ENCODE measurements around the gene KLF17.

KLF17 gene

GRCh38 chr1:44118682-44119081 is at the start of gene KLF17:
Gene KLF17, plus strand, starts transcription at chr1:44118821. Its CDS starts 87 bp downstream, at chr1:44118908.
- no peak for DNase-seq
- no peak for TF ChIP-seq POLR2A (IDR thresholded peaks at IDR 0.05; ENCODE audit: low read length)
- no peak for TF ChIP-seq GATA1 (IDR thresholded peaks at IDR 0.05; ENCODE audit: low read depth, low read length)

- DNase-seq = no peak
- TF ChIP-seq GATA1 (IDR thresholded peaks at IDR 0.05; ENCODE audit: low read depth, low read length) (no peak), POLR2A (IDR thresholded peaks at IDR 0.05; ENCODE audit: low read length) (no peak)
These were observed 47.2 kb upstream of the KLF17 start for GRCh38 chr1:44071461-44071860.

GRCh38 chr1:44072204-44072603 is 46.4 kb upstream of the KLF17 start:
- DNase-seq = no peak
- TF ChIP-seq GATA1 (IDR thresholded peaks at IDR 0.05; ENCODE audit: low read depth, low read length) = no peak
- no peak for TF ChIP-seq POLR2A (IDR thresholded peaks at IDR 0.05; ENCODE audit: low read length)

- no peak for DNase-seq
- TF ChIP-seq POLR2A (IDR thresholded peaks at IDR 0.05; ENCODE audit: low read length) (no peak), GATA1 (IDR thresholded peaks at IDR 0.05; ENCODE audit: low read depth, low read length) (no peak)
These were observed 45.8 kb upstream of the KLF17 start for GRCh38 chr1:44072821-44073220.

- TF ChIP-seq GATA1 (IDR thresholded peaks at IDR 0.05; ENCODE audit: low read depth, low read length) = no peak
- TF ChIP-seq POLR2A (IDR thresholded peaks at IDR 0.05; ENCODE audit: low read length) = no peak
- no peak for DNase-seq
These were observed 45.1 kb upstream of the KLF17 start for GRCh38 chr1:44073528-44073927.

GRCh38 chr1:44074415-44074814 is 44.2 kb upstream of the KLF17 start:
- TF ChIP-seq GATA1 (IDR thresholded peaks at IDR 0.05; ENCODE audit: low read depth, low read length) (no peak), POLR2A (IDR thresholded peaks at IDR 0.05; ENCODE audit: low read length) (no peak)
- no peak for DNase-seq

- TF ChIP-seq POLR2A (IDR thresholded peaks at IDR 0.05; ENCODE audit: low read length) (no peak), GATA1 (IDR thresholded peaks at IDR 0.05; ENCODE audit: low read depth, low read length) (no peak)
- no peak for DNase-seq
These were observed 42.6 kb upstream of the KLF17 start for GRCh38 chr1:44076066-44076465.

GRCh38 chr1:44077421-44077820 is 41.2 kb upstream of the KLF17 start:
- TF ChIP-seq POLR2A (IDR thresholded peaks at IDR 0.05; ENCODE audit: low read length) = no peak
- no peak for TF ChIP-seq GATA1 (IDR thresholded peaks at IDR 0.05; ENCODE audit: low read depth, low read length)
- DNase-seq = no peak

GRCh38 chr1:44078104-44078503 is 40.5 kb upstream of the KLF17 start:
- DNase-seq = no peak
- TF ChIP-seq GATA1 (IDR thresholded peaks at IDR 0.05; ENCODE audit: low read depth, low read length) (no peak), POLR2A (IDR thresholded peaks at IDR 0.05; ENCODE audit: low read length) (no peak)

- TF ChIP-seq POLR2A (IDR thresholded peaks at IDR 0.05; ENCODE audit: low read length) (no peak), GATA1 (IDR thresholded peaks at IDR 0.05; ENCODE audit: low read depth, low read length) (no peak)
These were observed 39.1 kb upstream of the KLF17 start for GRCh38 chr1:44079566-44079965.

GRCh38 chr1:44084998-44085675 is 33.5 kb upstream of the KLF17 start:
- no peak for DNase-seq

More at GRCh38 chr1:44079566-44079965, 39.1 kb upstream of the KLF17 start:
- no peak for DNase-seq

GRCh38 chr1:44086692-44087474 is 31.7 kb upstream of the KLF17 start:
- DNase-seq = no peak
- TF ChIP-seq GATA1 (IDR thresholded peaks at IDR 0.05; ENCODE audit: low read depth, low read length) = no peak
- TF ChIP-seq POLR2A (IDR thresholded peaks at IDR 0.05; ENCODE audit: low read length) = no peak

More at GRCh38 chr1:44084998-44085675, 33.5 kb upstream of the KLF17 start:
- TF ChIP-seq POLR2A (IDR thresholded peaks at IDR 0.05; ENCODE audit: low read length) = no peak
- no peak for TF ChIP-seq GATA1 (IDR thresholded peaks at IDR 0.05; ENCODE audit: low read depth, low read length)

- no peak for TF ChIP-seq POLR2A (IDR thresholded peaks at IDR 0.05; ENCODE audit: low read length)
- no peak for TF ChIP-seq GATA1 (IDR thresholded peaks at IDR 0.05; ENCODE audit: low read depth, low read length)
- peak; percentile 10 to 17 for DNase-seq
These were observed 29.1 kb upstream of the KLF17 start for GRCh38 chr1:44089371-44090048.
